GM12874 (cell line): ENCODE results near the gene GPR63.

Experiments
- CTCF ChIP-seq: IDR thresholded peaks from 2 replicates; pipeline ENCODE4 v1.5.1; 2011; ENCODE audit warnings: low read depth, mild to moderate bottlenecking, control low read depth, low read length, moderate library complexity; ENCODE audit not compliant: insufficient read depth

The GPR63 gene

GRCh38 chr6:96837081-96837971 is at the start of gene GPR63:
Gene GPR63 (minus strand): TSS chr6:96837477. CDS start chr6:96799731, 37,746 bp downstream.
- TF ChIP-seq CTCF: no peak

- TF ChIP-seq CTCF: no peak
Measured at GRCh38 chr6:96886519-96886918, 49.2 kb upstream of the GPR63 start.

GRCh38 chr6:96878143-96878542 is 40.9 kb upstream of the GPR63 start:
- no peak for TF ChIP-seq CTCF

- TF ChIP-seq CTCF: no peak
Measured at GRCh38 chr6:96876886-96877545, 39.7 kb upstream of the GPR63 start.

- TF ChIP-seq CTCF: no peak
Measured at GRCh38 chr6:96872976-96873375, 35.7 kb upstream of the GPR63 start.

- no peak for TF ChIP-seq CTCF
Measured at GRCh38 chr6:96865055-96865405, 27.8 kb upstream of the GPR63 start.

- TF ChIP-seq CTCF: no peak
Measured at GRCh38 chr6:96864216-96865054, 27.2 kb upstream of the GPR63 start.
